Inflammatory macrophage (primary cell): ENCODE data around the gene PRSS53.
A peak's percentile ranks its signal among the peaks of the same experiment; 100 is the strongest.

ENCODE experiments used
- DNase-seq, 2 donors: peaks; one replicate each; pipeline ENCODE4 v3.0.0-alpha.2; 2020 to 2022

PRSS53 gene

DNA sequence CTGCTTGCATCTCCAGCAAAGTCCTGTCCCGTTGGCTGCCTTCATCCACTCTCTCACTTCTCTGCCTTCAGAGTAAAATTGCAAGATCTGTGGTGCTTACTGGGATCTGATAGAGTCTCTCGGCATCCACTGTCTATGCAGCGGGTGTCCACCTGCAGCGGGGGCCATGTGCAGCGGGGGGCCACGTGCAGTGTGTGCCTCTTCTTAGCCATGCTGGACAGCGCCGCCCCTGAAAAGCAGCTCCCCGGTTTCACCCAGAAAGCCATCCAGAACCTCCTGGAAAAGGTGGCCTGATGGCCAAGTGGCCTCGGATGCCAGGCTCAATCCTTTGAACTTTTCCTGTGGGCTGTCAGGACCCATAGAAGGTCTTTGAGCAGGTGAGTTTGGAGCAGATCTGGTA, 45.9 kb downstream of the PRSS53 start:
- no peak for DNase-seq

DNA sequence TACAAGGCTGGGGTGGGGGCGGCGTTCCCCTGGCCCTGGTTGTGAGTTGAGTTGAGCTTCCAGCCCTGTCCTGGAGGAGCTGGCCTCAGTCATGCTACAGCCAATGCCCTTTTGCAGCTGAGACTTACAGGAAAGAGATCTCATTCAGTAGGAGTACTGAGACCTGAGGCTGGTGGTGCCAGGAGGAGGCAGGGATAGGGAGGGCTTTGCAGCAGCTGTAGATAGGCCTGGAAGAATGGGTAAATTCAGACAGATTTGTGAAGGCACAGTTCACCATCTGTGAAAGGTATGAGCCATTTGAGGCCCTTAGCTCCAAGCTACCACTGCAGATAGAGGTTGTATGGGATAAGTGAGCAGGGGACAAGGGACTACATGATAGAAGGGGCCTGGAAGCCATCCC, 49.8 kb downstream of the PRSS53 start:
- DNase-seq = no peak

DNA sequence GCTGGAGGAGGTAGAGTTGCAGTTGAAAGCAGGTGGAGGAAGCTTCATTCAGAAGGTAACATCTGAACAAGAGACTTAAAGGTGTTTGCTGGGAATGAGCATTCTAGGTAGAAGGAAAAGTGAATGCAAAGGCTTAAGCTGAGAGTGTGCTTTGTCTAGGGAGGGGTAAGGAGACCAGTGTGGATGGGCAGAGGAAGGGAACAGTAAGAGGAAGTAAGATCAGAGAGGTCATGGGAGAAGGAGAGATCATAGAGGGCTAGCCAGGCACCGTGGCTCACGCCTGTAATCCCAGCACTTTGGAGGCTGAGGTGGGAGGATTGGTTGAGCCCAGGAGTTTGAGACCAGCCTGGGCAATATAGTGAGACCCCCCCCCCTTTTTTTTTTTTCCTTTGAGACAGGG, 52.1 kb downstream of the PRSS53 start:
- peak; percentile 55 to 70 for DNase-seq

DNA sequence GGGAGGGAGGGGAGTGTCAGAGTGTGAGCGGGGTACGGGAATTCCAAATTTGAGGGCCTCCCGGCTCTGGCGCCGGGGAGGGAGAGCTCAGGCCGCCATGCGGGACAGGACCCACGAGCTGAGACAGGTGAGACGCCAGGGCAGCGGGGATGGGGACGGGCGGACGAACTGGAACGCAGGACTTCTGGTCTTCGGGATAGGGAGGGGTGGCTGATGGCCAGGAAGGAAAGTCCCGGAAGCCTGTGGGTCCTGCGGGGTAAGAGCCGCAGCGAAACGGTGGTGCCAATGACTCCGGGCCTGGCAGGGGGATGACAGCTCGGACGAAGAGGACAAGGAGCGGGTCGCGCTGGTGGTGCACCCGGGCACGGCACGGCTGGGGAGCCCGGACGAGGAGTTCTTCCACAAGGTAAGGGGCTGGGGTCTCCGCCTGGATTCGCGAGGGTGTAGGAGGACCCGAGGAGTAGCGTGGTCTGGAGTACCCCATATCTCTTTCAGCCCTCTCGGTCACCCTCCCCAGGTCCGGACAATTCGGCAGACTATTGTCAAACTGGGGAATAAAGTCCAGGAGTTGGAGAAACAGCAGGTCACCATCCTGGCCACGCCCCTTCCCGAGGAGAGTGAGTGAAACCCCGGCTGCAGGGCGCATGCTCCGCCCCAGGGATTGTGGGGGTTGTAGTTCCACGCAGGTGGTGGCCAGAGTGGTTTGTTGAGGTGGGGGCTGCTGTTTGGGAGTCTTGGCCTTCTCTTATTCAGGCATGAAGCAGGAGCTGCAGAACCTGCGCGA, 54.8 kb downstream of the PRSS53 start:
- peak; percentile 82 to 89 for DNase-seq
